Activated CD4-positive, CD25-positive, alpha-beta regulatory T cell (primary cell): Measurements from ENCODE around the gene FBN2.
"Not testable (repeated sequence)": the region's sequence is repeated elsewhere in the genome, so short reads cannot be mapped to it uniquely, and the experiment has no call there.

Experiments
- DNase-seq, 4 experiments: peaks; one replicate each; lab custom pipeline; 2025; lab: John Stamatoyannopoulos, UW

FBN2 gene

GRCh38 chr5:128426090-128426534, 111.9 kb downstream of the FBN2 start:
- DNase-seq = no peak

- DNase-seq = no peak
Observed at GRCh38 chr5:128424646-128425045, 113.4 kb downstream of the FBN2 start.

DNA sequence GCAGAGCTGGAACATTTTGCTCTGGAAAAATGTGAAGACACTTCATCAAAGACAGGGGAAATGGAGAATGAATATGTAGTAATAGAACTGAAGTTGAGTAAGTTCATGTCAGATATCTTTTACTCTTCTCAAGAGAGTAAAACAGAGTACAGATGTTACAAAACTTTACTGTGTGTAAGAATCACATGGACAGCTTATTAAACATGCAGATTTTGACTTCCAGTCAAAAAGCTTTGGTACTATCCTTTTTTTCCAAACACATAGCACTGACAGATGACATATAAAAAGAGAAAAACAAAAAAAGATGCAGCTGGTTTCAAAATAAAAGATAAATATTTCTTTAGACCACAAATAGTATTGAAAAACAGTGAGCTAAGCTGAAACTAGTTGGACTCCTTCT, 115.4 kb downstream of the FBN2 start:
- DNase-seq = no peak

- DNase-seq = no peak
Observed at GRCh38 chr5:128414469-128414868, 123.6 kb downstream of the FBN2 start.

- no peak for DNase-seq
Observed at GRCh38 chr5:128413356-128413755, 124.7 kb downstream of the FBN2 start.

DNA sequence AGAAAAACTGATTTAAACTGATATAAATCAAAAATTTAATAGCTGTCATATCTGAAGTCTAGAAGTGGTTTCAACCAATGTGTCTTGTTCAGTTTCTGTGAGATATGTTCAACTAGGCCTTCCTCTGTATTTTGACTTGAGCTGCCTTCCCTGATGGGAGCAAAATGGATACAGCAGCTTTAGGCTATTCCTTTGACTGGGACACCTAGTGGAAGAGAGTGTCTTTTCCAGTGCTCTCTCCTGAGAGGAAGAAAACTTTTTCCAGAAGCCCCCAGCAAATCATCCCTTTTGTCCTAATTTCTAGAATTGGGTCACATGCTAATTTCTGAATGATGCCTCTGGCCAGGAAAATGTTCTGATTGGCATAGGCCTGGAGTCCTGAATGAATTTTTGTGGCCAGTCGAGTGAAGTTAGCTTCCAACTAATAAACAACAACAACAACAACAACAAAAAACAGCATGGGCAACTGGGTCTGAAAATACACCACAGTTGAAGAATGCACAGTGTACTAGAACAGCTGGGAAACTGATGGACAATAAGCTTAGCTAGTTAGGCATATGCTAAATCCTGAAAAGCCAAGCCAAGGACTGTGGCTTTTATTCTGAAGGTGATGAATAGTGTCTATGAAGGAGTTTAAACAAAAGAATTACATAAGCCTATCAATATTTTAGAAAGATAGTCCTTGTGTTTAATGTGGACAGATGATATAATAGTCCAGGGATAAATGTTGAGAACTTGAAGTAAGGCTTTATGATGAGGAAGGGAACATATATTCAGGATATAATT, 125.7 kb downstream of the FBN2 start:
- no peak for DNase-seq

DNA sequence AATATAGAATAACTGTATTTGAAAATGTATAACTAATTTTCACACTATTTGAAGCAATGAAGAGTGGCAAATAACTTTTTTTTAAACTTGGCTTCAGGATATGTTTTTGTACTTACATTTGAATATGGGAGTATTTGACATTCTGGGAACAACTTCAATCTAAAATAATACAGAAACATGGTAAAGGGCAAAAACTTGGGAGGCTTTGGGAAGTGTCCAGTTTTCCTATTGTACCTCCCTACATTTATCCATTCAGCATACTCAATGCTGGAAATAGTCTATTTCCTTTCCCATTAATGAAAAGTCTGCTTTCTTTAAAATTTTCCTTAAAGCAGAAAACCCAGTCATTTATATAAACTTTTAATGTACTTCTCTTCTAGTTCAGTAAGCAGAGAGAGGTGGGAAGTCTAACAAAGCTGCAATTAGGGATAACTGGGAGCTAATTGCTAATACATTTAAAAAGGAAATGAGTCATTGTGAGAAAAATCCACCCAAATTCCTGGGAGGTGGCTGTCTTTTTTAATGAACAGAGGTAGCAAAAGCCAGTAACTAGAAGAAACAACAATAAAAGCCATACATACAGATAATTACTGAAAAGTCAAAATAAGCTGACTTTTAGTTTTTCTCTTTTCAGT, 128.8 kb downstream of the FBN2 start:
- no peak for DNase-seq

GRCh38 chr5:128408622-128409021, 129.4 kb downstream of the FBN2 start:
- no peak for DNase-seq

GRCh38 chr5:128407944-128408343, 130.1 kb downstream of the FBN2 start:
- DNase-seq = no peak

- DNase-seq = no peak
Observed at GRCh38 chr5:128406803-128407202, 131.2 kb downstream of the FBN2 start.

GRCh38 chr5:128405159-128405558, 132.9 kb downstream of the FBN2 start:
- no peak for DNase-seq

DNA sequence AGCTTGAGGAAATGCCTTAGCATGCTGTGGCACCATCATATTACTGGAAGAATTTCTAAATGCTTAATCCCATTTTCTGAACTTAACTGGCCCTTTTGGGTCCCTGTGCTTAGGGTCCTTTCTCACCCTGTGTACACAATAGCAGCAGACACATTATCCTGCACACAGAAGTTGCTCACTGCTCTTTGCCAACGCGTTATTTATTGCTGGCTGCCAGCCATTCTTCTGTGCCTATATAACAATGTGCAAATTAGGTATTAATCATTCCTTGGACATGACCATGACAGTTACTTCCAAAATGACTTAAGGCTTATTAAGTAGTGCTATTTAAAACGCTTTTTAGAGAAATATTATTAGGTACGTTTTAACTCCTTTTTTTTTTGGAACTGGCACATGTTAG, 134.7 kb downstream of the FBN2 start:
- no peak for DNase-seq

DNA sequence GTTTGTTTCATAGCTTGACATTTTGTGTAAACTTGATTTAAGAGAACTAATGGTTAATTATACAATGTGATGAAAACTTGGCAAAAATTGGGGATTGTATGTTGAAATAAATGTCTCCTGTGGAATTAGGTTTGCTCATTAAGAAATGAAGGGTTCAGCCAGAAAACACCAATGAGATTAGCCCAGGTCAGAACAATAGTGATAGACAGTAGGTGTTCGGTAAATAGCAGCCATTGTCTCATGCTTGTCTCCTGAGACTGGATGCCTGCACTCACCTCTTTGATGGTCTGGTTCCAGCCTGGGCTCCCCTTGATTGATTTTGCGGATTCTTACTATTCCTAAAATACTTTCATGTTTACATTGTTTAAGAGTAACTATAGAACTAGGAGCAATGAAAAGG, 135.5 kb downstream of the FBN2 start:
- DNase-seq = no peak

- not testable (repeated sequence) for DNase-seq
Observed at GRCh38 chr5:128400766-128401165, 137.3 kb downstream of the FBN2 start.

GRCh38 chr5:128399111-128399510, 138.9 kb downstream of the FBN2 start:
- DNase-seq = no peak

DNA sequence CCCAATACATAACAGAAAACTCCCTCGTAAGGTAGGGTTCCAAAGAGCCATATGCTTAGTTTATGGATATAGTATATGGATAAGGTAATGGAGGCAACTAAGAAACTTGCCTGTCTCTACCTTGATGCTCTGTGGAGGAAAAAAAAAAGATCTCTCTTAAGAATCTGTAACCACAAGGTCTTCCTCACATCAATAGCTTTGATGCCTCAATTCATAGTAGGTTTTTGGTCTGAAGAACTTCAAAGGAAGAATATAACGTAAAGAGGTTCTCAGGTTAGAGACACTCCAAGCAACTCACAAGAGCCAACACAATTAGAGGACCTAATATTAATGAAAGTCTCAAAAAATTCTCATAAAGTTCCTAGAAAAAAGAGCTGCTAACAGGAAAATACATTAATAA, 140.2 kb downstream of the FBN2 start:
- no peak for DNase-seq

DNA sequence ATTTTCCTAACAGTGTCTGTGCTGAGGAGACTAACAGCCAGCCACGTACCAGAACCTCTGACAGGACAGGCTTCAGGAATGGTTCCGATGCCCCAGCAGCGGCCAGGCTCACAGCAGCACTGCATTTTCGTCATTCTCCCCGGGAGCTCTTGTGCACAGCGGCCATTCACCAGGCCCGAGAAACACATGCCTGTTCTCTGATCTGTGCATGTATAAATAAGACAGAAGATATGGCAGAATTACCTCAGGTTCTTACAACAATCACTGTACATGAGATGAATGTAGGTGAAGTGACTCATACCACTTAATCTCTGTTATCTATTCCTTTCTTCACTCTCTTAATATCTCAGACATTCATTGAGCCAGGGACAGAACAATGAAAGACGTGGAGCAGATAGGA, 143.0 kb downstream of the FBN2 start:
- DNase-seq = no peak

DNA sequence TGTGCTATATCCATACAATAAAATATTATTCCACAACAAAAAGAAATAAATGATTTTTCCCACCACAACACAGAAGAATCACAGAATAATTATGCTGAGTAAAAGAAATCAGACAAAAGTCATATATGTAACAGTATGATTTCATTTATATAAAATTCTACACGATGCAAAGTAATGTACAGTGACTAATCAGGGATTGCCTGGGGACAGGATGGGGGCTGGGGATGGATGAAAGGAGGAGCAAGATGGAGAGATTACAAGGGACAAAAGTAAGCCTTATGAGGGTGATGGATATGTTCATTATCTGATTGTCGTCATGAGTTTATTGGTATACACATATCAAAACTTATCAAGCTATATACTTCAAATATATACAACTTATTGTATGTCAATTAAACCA, 154.0 kb downstream of the FBN2 start:
- no peak for DNase-seq

DNA sequence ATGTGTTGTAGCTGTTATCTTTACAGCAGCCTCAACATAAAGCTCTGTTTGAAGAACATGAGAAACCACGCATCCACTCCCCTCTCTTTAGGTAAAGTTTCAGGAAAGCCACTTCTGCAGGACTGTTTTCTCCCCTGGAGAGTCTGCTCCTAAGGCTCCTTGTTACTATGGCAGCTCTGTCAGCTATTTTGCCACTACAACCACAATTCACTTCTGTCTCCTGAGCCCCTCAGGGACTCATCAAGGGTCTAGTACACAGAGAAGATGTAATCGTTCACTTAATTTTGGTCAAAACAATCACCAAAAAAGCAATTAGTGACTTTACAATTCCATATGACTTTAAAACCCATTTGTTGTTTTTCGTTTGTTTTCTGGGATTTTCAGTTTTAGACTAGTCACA, 157.7 kb downstream of the FBN2 start:
- DNase-seq = no peak

DNA sequence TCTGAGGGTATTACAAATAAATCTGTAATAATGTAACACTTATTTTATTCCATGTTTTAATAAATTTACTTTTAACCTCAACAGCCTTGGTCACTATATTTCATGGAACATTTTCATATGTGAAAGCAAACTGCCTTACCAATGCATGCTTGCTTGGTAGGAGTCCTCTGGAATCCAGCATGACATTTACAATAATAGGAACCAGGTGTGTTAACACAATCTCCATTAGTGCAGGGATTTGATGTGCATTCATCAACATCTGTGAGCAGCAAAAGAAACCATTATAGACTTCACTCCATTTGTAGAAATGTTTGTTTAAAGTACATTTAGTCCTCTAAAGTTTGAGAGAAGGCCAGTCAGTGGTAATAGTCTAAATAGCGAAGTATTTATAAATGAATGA, 159.4 kb downstream of the FBN2 start:
- no peak for DNase-seq

DNA sequence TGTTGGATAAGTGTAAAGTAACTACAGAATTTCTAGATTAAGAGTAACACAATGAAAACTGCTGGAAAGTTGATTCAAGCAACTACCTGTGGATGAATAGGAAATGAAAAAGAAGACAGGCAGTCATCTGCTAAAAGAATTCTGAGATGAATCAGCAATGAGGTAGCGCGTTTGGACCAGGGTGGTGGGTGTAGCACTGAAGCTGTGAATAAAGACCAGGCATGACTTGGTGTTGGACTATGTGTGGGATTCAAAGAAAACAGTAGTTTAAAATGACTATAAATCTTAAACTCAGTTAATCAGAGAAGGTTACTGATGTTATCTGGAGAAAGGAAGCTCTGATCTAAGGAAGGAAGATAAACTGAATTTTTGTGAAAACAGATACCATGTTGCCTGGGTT, 159.8 kb downstream of the FBN2 start:
- DNase-seq = no peak

DNA sequence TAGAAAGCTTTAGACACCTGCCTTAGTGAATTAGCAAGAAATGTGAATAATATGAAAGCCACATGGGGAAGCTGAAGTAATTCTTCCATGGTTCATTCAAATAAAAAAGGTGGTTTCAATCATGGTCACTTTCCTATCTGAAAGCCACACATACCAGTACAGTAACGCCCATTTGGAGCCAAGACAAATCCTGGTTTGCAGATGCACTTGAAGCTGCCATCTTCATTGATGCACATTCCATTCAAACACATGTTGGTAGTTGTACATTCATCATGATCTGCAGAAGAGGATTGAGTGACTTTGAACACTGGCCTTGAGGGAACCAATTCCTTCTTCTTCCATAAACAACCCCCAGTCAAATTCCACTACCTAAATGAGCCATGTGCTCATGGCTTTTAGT, 161.5 kb downstream of the FBN2 start:
- no peak for DNase-seq

DNA sequence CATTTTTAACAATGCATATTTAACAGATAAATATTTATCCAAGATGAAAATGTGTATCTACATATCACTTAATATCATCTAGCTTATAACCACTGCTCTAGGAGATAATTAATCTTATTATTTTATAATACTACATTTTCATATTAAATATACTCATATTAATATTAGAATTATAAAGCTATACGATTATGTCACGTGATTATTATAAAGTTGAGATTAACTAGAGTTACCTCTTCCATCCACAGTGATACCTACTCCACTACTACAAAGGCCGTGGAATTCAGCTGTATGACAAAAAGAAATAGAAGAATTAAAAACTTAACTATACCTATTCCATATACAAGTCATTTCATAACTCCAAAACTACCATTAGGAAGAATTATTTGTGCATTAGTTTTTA, 171.9 kb downstream of the FBN2 start:
- DNase-seq = no peak

DNA sequence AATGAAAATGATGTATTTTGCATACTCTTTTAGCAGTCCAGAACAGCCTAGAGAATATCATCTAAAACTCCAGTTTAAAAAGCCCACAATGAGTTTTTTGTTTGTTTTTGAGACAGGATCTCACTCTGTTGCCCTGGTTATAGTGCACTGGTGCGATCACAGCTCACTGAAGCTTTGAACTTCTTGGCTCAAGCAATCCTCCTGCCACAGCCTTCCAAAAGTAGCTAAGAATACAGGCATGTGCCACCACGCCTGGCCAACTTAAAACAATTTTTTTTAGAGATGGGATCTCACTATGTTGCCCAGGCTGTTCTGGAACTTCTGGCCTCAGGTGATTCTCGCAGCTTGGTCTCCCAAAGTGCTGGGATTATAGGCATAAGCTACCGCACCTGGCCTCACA, 175.7 kb downstream of the FBN2 start:
- DNase-seq = no peak
